Loucy (cell line): ENCODE results near the gene AUP1.

Experiments
- H2AFZ ChIP-seq: fragments of 200-600 bp; sonication (generic); 2 replicates; pipeline ENCODE4 v1.6.0; 2016; ENCODE audit warnings: antibody characterized with exemption, mild to moderate bottlenecking, low read length, moderate library complexity
- H3F3A ChIP-seq: fragments of 200-600 bp; 2 replicates; pipeline ENCODE4 v1.6.0; 2016; ENCODE audit warnings: antibody characterized with exemption, low read depth, mild to moderate bottlenecking
- H3K27me3 ChIP-seq: fragments of 200-600 bp; sonication (generic); 2 replicates; pipeline ENCODE4 v1.6.1; 2014; ENCODE audit warnings: low read length, mild to moderate bottlenecking; ENCODE audit not compliant: insufficient read depth, poor library complexity, severe bottlenecking
- H3K36me3 ChIP-seq: fragments of 200-600 bp; sonication (generic); 2 replicates; pipeline ENCODE4 v1.6.1; 2016; ENCODE audit warnings: low read length; ENCODE audit not compliant: insufficient read depth
- H3K4me1 ChIP-seq: fragments of 200-600 bp; sonication (generic); 2 replicates; pipeline ENCODE4 v1.5.1; 2014; ENCODE audit warnings: low read length, mild to moderate bottlenecking; ENCODE audit not compliant: insufficient read depth, poor library complexity, severe bottlenecking
- H3K4me2 ChIP-seq: fragments of 200-600 bp; sonication (generic); 2 replicates; pipeline ENCODE4 v1.6.0; 2014; ENCODE audit warnings: antibody characterized with exemption, low read length, low read depth, mild to moderate bottlenecking; ENCODE audit not compliant: poor library complexity, severe bottlenecking
- H3K4me3 ChIP-seq: fragments of 200-600 bp; sonication (generic); 2 replicates; pipeline ENCODE4 v1.5.1; 2014; ENCODE audit warnings: low read length, mild to moderate bottlenecking, mixed read lengths; ENCODE audit not compliant: poor library complexity, severe bottlenecking
- H3K79me2 ChIP-seq: fragments of 200-600 bp; sonication (generic); 2 replicates; pipeline ENCODE4 v1.6.1; 2014; ENCODE audit warnings: low read length; ENCODE audit not compliant: insufficient read depth
- H3K9ac ChIP-seq: fragments of 200-600 bp; sonication (generic); 2 replicates; pipeline ENCODE4 v1.6.0; 2014; ENCODE audit warnings: mild to moderate bottlenecking, low read depth, low read length, moderate library complexity; ENCODE audit not compliant: poor library complexity, severe bottlenecking
- H3K9me2 ChIP-seq: fragments of 200-600 bp; sonication (generic); replicated peaks from 2 replicates; pipeline ENCODE4 v1.6.1; 2016; ENCODE audit warnings: low read depth, low read length, mixed read lengths
- H3K9me3 ChIP-seq: fragments of 200-600 bp; sonication (generic); 2 replicates; pipeline ENCODE4 v1.6.1; 2014; ENCODE audit warnings: mild to moderate bottlenecking, antibody characterized with exemption, low read length, low read depth; ENCODE audit not compliant: insufficient read depth
- H4K20me1 ChIP-seq: fragments of 200-600 bp; sonication (generic); 2 replicates; pipeline ENCODE4 v1.6.0; 2014; ENCODE audit warnings: antibody characterized with exemption, low read length, mild to moderate bottlenecking; ENCODE audit not compliant: insufficient read depth, poor library complexity, severe bottlenecking
- EZH2phosphoT487 ChIP-seq: fragments of 200-600 bp; IDR thresholded peaks from 2 replicates; pipeline ENCODE4 v1.6.1; 2018; ENCODE audit warnings: antibody characterized with exemption, mild to moderate bottlenecking, moderate library complexity, borderline replicate concordance
- TF ChIP-seq, protein P1 (sequence below): fragments of 200-600 bp; sonication (generic); conservative IDR thresholded peaks from 2 replicates; pipeline ENCODE4 v1.5.1; 2014; ENCODE audit warnings: mild to moderate bottlenecking, antibody characterized with exemption, low read length

Gene AUP1

DNA sequence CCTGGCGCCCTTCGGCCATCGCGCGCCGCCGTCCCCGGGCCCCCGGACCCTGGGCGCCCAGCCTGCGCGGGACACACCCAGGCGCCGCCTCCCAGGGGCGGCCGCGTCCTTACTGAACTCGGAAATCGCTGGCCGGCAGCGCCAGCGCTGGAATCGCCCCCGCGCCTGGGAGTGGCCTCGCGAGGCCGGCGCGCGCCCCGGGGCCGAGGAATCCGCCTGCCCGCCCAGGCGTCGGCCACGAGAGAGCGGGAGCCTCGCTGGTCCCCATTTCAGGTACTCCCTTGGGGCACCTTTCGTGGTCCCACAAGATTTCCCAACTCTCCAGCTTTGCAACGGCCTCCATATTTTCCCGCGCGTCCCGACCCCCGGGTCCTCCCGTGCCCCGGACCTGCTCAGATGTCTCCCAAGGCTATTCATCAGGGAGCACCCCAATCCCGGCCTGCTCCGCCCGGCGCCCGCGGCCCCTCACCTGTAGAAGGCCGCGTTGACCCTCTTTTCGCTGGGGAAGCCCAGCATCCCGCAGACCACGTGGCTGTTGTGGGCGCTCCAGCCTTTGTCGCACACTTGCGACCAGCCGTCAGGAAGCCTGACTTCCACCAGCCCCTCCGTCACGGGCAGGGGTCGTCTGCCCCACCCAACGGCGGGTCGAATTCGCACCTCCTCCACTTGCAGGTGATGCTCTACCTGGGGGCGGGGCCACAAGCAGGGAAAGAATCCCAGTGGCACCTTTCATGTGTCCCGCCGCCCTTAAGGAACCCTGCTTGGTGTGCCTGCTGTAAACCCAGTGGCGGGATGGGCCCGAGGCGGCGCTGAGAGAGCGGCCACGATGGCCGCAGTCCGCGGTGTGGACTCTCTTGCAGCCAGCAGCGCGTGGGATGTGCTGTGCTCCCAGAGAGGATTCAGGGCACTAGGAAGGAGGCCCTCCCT is 19.7 kb upstream of the AUP1 start:
- Histone ChIP-seq H2AFZ (no peak overlapping the region), H4K20me1 (no peaks in the 10 kb centered on the region), H3K4me3 (no peak overlapping the region), H3F3A (no peaks in the 10 kb centered on the region), H3K36me3 (no peaks in the 10 kb centered on the region), H3K9me2 (no peaks in the 10 kb centered on the region), H3K79me2 (0 out of 2 replicates have a peak, but pooled peaks cover 2% of the 10 kb centered on the region), H3K9me3 (no peaks in the 10 kb centered on the region), H3K27me3 (no peaks in the 10 kb centered on the region), H3K4me1 (peaks cover 14% of the 10 kb centered on the region), H3K4me2 (no peak overlapping the region), H3K9ac (no peak overlapping the region)
- TF ChIP-seq EZH2phosphoT487 = no peak
- TF ChIP-seq, protein P1, sequence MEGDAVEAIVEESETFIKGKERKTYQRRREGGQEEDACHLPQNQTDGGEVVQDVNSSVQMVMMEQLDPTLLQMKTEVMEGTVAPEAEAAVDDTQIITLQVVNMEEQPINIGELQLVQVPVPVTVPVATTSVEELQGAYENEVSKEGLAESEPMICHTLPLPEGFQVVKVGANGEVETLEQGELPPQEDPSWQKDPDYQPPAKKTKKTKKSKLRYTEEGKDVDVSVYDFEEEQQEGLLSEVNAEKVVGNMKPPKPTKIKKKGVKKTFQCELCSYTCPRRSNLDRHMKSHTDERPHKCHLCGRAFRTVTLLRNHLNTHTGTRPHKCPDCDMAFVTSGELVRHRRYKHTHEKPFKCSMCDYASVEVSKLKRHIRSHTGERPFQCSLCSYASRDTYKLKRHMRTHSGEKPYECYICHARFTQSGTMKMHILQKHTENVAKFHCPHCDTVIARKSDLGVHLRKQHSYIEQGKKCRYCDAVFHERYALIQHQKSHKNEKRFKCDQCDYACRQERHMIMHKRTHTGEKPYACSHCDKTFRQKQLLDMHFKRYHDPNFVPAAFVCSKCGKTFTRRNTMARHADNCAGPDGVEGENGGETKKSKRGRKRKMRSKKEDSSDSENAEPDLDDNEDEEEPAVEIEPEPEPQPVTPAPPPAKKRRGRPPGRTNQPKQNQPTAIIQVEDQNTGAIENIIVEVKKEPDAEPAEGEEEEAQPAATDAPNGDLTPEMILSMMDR = no peak

DNA sequence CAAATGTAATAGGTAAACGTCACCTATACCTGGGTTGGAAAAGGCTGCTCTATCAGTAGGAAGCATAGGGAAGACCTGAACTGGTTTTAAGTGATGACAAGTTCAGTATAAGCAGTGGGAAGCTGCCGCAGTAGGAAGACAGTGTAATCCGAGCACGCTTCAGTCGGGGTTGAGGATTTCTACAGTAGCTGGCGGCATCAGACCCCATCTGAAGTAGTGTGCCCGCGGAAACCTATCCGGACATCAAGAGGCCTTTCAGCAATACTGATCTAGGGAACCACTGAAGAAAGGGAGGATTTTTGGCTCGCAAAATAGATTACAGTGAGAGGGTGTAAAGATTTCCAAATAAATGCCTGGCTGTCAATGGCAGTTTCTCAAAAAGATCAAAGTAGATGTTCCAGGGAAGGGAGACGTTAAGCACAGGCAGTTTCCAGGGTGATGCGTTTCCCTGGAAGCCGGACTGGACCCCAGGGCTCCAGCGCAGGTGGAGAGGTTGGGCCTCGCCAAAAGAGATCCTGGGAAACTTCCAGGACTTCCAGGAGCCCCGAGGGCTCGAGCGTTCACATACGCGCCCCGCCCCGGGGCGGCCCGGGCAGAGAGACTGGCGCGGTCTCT is 18.9 kb upstream of the AUP1 start:
- no peak overlapping the region for H3K9ac ChIP-seq
- peaks cover 8% of the 10 kb centered on the region for H3K4me1 ChIP-seq

DNA sequence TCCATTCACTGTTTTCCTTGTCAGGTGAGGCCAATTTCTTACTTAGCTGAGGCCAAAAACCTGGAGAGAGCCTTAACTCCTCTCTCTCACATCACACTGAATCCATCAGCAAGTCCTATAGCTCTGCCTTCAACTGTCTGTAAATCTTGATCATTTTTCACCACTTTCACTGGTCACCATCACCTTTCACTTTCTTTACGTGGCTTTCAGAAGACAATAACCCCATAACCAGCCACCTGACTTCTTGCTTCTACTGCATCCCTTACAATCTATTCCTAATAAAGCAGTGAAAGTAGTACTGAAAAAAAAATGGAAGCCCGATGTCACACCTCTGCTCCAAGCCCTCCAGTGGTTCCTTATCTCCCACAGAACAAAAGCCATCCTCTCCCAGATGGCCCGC is 16.5 kb upstream of the AUP1 start:
- H3K36me3 ChIP-seq = no peaks in the 10 kb centered on the region
- H2AFZ ChIP-seq = no peak overlapping the region
- no peak overlapping the region for H3K9ac ChIP-seq
- H3K79me2 ChIP-seq = no peaks in the 10 kb centered on the region
- H3K4me2 ChIP-seq = no peak overlapping the region
- TF ChIP-seq EZH2phosphoT487 = no peak
- TF ChIP-seq, protein P1 = no peak
- H3K9me3 ChIP-seq = no peaks in the 10 kb centered on the region
- H3K4me3 ChIP-seq = no peak overlapping the region
- H3K4me1 ChIP-seq = no peaks in the 10 kb centered on the region
- H4K20me1 ChIP-seq = no peaks in the 10 kb centered on the region
- no peaks in the 10 kb centered on the region for H3K27me3 ChIP-seq
- H3K9me2 ChIP-seq = no peaks in the 10 kb centered on the region
- no peaks in the 10 kb centered on the region for H3F3A ChIP-seq

More for the DNA sequence above, 18.9 kb upstream of the AUP1 start:
- H3K79me2 ChIP-seq = no peaks in the 10 kb centered on the region
- no peaks in the 10 kb centered on the region for H3K27me3 ChIP-seq
- no peaks in the 10 kb centered on the region for H3K9me3 ChIP-seq
- H3K4me3 ChIP-seq = no peak overlapping the region
- H3F3A ChIP-seq = no peaks in the 10 kb centered on the region
- TF ChIP-seq, protein P1 = no peak
- no peak for TF ChIP-seq EZH2phosphoT487
- H3K9me2 ChIP-seq = no peaks in the 10 kb centered on the region
- no peaks in the 10 kb centered on the region for H4K20me1 ChIP-seq
- H3K4me2 ChIP-seq = no peak overlapping the region
- no peaks in the 10 kb centered on the region for H3K36me3 ChIP-seq
- H2AFZ ChIP-seq = no peak overlapping the region
